ENCODE results near the gene ANKRD9.

- TF ChIP-seq CTCF (IDR thresholded peaks at IDR 0.05; ENCODE audit: borderline replicate concordance, extremely low read depth, low read length, poor library complexity, severe bottlenecking) = no peak
- no peak for TF ChIP-seq EZH2 (IDR thresholded peaks at IDR 0.05; ENCODE audit: borderline replicate concordance, low read depth, low read length, severe bottlenecking)
These were observed 5.1 kb downstream of the ANKRD9 start for GRCh38 chr14:102504328-102504999.

All from DND-41 (cell line).